PC-9 (cell line): ENCODE measurements around the gene NRGN. TPM values are rescaled to one million over a fixed set of nuclear protein-coding genes. Genes with fewer than 3 reads are reported as not detected.

Experiments
- BruUV-seq: library from RNA; stranded (reverse); fragments of 400-500 nt; replicated peaks from 2 replicates; lab custom pipeline; 2021; lab: Mats Ljungman, UMichigan
- CTCF ChIA-PET: fragments of 300-600 bp; sonication (Branson Sonifier 250); formaldehyde crosslinking; loops from one replicate; lab custom pipeline; 2022; ENCODE audit warnings: antibody characterized with exemption; lab: Charles Lee
- POLR2A ChIA-PET: fragments of 300-600 bp; sonication (Branson Sonifier 250); formaldehyde crosslinking; loops from one replicate; lab custom pipeline; 2022; ENCODE audit warnings: antibody characterized with exemption; ENCODE audit not compliant: unreplicated experiment; lab: Charles Lee
- DNase-seq, 2 experiments: peaks; one replicate each; pipeline versions ENCODE4 v3.0.0 to v3.0.0-alpha.2; 2015 to 2022; ENCODE audit warnings: mixed read lengths in 1 of 2
- H2AFZ ChIP-seq: fragments of 200-600 bp; sonication (generic); 2 replicates; pipeline ENCODE4 v1.8.1; 2017; ENCODE audit warnings: antibody characterized with exemption
- H3F3A ChIP-seq: fragments of 200-600 bp; sonication (generic); 2 replicates; pipeline ENCODE4 v1.8.1; 2017; ENCODE audit warnings: antibody characterized with exemption, mild to moderate bottlenecking, low read depth; ENCODE audit not compliant: insufficient read depth
- H3K27ac ChIP-seq: fragments of 200-600 bp; sonication (generic); 2 replicates; pipeline ENCODE4 v1.6.1; 2016; ENCODE audit warnings: mixed run types
- H3K27me3 ChIP-seq: fragments of 200-600 bp; sonication (generic); 2 replicates; pipeline ENCODE4 v1.6.1; 2016; ENCODE audit warnings: low read depth, mixed run types; ENCODE audit not compliant: insufficient read depth
- H3K36me3 ChIP-seq: fragments of 200-600 bp; sonication (generic); 2 replicates; pipeline ENCODE4 v1.6.1; 2016; ENCODE audit warnings: low read depth, mixed run types
- H3K4me1 ChIP-seq: fragments of 200-600 bp; sonication (generic); replicated peaks from 2 replicates; pipeline ENCODE4 v1.6.1; 2016; ENCODE audit warnings: mixed run types; ENCODE audit not compliant: insufficient read depth
- H3K4me2 ChIP-seq: fragments of 200-600 bp; sonication (generic); 2 replicates; pipeline ENCODE4 v1.6.1; 2017; ENCODE audit warnings: mixed run types
- H3K4me3 ChIP-seq: fragments of 200-600 bp; sonication (generic); 2 replicates; pipeline ENCODE4 v1.6.1; 2016; ENCODE audit warnings: mixed run types
- H3K79me2 ChIP-seq: fragments of 200-600 bp; sonication (generic); 2 replicates; pipeline ENCODE4 v1.6.1; 2017; ENCODE audit warnings: low read depth, mixed run types
- H3K9me2 ChIP-seq: fragments of 200-600 bp; sonication (generic); 2 replicates; pipeline ENCODE4 v1.8.1; 2017; ENCODE audit warnings: mild to moderate bottlenecking; ENCODE audit not compliant: insufficient read depth
- H3K9me3 ChIP-seq: fragments of 200-600 bp; sonication (generic); 2 replicates; pipeline ENCODE4 v1.8.1; 2016; ENCODE audit warnings: low read depth; ENCODE audit not compliant: insufficient read depth
- H4K20me1 ChIP-seq: fragments of 200-600 bp; sonication (generic); 2 replicates; pipeline ENCODE4 v1.8.1; 2017; ENCODE audit not compliant: insufficient read depth
- CTCF ChIP-seq: fragments of 200-600 bp; sonication (generic); conservative IDR thresholded peaks from 2 replicates; pipeline ENCODE4 v1.6.1; 2017; ENCODE audit warnings: mixed run types, antibody characterized with exemption, mild to moderate bottlenecking, moderate library complexity
- EZH2 ChIP-seq: fragments of 200-600 bp; sonication (generic); IDR thresholded peaks from 2 replicates; pipeline ENCODE4 v1.8.0; 2017; ENCODE audit warnings: antibody characterized with exemption, low read depth
- intact Hi-C: fragments of 100-400 bp; cut with micrococcal nuclease; formaldehyde crosslinking; loops from one replicate; pipeline ENCODE4 v1.10.0; 2022; ENCODE audit not compliant: unreplicated experiment
- total RNA-seq: library from RNA; stranded (reverse); gene quantifications from 2 replicates; pipeline ENCODE4 v1.2.3, GENCODE V29; 2021

The NRGN gene
- total RNA-seq, 1 experiment from 2014 or later = 10.2 TPM

- no TSS peak for BruUV-seq
- POLR2A ChIA-PET = interaction anchor here (0.6 kb wide), 1 partner anchor 668 kb away, joined by 3 read pairs; no protein-coding TSS in a partner anchor
- CTCF ChIA-PET = no interaction called here
Observed at GRCh38 chr11:124784051-124784450, 44.3 kb downstream of the NRGN start.

GRCh38 chr11:124788521-124788920, 48.8 kb downstream of the NRGN start:
- H3K27ac ChIP-seq = no peak overlapping the region
- CTCF ChIA-PET = no interaction called here
- H3K79me2 ChIP-seq = peaks cover 68% of the 10 kb centered on the region
- H3K4me3 ChIP-seq = no peak overlapping the region
- POLR2A ChIA-PET = no interaction called here
- no peaks in the 10 kb centered on the region for H3K36me3 ChIP-seq
- H3K27me3 ChIP-seq = no peaks in the 10 kb centered on the region
- BruUV-seq = no TSS peak
- DNase-seq = no peak
- H3K9me3 ChIP-seq = no peaks in the 10 kb centered on the region
- H3K9me2 ChIP-seq = no peaks in the 10 kb centered on the region
- TF ChIP-seq CTCF = no peak
- no peak for TF ChIP-seq EZH2
- intact Hi-C loops = no loop called here
- H3F3A ChIP-seq = no peaks in the 10 kb centered on the region
- no peak overlapping the region for H2AFZ ChIP-seq
- H4K20me1 ChIP-seq = peaks cover 6% of the 10 kb centered on the region; the same call in 1 of the 2 replicates
- peaks cover 14% of the 10 kb centered on the region for H3K4me1 ChIP-seq
- H3K4me2 ChIP-seq = no peak overlapping the region

More at GRCh38 chr11:124784051-124784450, 44.3 kb downstream of the NRGN start:
- Histone ChIP-seq H3K36me3 (no peaks in the 10 kb centered on the region), H4K20me1 (no peaks in the 10 kb centered on the region), H3K27me3 (no peaks in the 10 kb centered on the region), H3F3A (no peaks in the 10 kb centered on the region), H3K79me2 (peaks cover 23% of the 10 kb centered on the region), H3K9me2 (no peaks in the 10 kb centered on the region), H2AFZ (no peak overlapping the region), H3K4me2 (no peak overlapping the region), H3K4me3 (no peak overlapping the region), H3K27ac (no peak overlapping the region), H3K4me1 (no peaks in the 10 kb centered on the region), H3K9me3 (no peaks in the 10 kb centered on the region)
- no peak for DNase-seq
- no peak for TF ChIP-seq CTCF
- intact Hi-C loops = no loop called here

- intact Hi-C loops = loop anchor here (10.0 kb wide), 1 partner anchor 47 kb away; no protein-coding TSS in a partner anchor
- Histone ChIP-seq H3K4me3 (no peak overlapping the region), H2AFZ (no peak overlapping the region), H3K9me2 (no peaks in the 10 kb centered on the region), H3K27me3 (no peaks in the 10 kb centered on the region), H3K9me3 (no peaks in the 10 kb centered on the region), H3K27ac (no peak overlapping the region), H3K4me1 (peaks cover 22% of the 10 kb centered on the region), H3K36me3 (no peaks in the 10 kb centered on the region), H3F3A (no peaks in the 10 kb centered on the region), H3K4me2 (no peak overlapping the region), H3K79me2 (peaks cover 94% of the 10 kb centered on the region), H4K20me1 (peaks cover 6% of the 10 kb centered on the region; the same call in 1 of the 2 replicates)
- BruUV-seq = no TSS peak
- ChIA-PET CTCF (no interaction called here), POLR2A (no interaction called here)
- DNase-seq = no peak
- TF ChIP-seq EZH2 (no peak), CTCF (no peak)
Observed at GRCh38 chr11:124791626-124792341, 52.0 kb downstream of the NRGN start.
